ENCODE data around the gene MAPKAP1. TPM values are rescaled to one million over a fixed set of nuclear protein-coding genes. Genes with fewer than 3 reads are reported as not detected.

Gene MAPKAP1
- total and polyA plus RNA-seq, 2 experiments from 2014 or later, result 68.4 to 98.5 TPM

- Histone ChIP-seq H3K79me2 (replicated peaks; ENCODE audit: insufficient read depth) (no peaks in the 10 kb centered on the region), H3K4me3 (no peak overlapping the region), H3K27me3 (ENCODE audit: insufficient read depth) (no peaks in the 10 kb centered on the region), H2AFZ (no peak overlapping the region), H3K36me3 (ENCODE audit: insufficient read depth) (no peaks in the 10 kb centered on the region), H3K9me2 (ENCODE audit: insufficient read depth) (no peaks in the 10 kb centered on the region), H3F3A (replicated peaks; ENCODE audit: low read depth) (no peaks in the 10 kb centered on the region), H4K20me1 (replicated peaks; ENCODE audit: insufficient read depth) (no peaks in the 10 kb centered on the region; the same call in 1 of the 2 replicates), H3K27ac (ENCODE audit: low read depth) (peak overlapping the region; percentile 36; the same call in 1 of the 2 replicates), H3K4me1 (ENCODE audit: insufficient read depth) (peaks cover 10% of the 10 kb centered on the region; the same call in 1 of the 2 replicates), H3K4me2 (0 out of 2 replicates have a peak overlapping the region, but pooled peaks have one; percentile 35)
- ATAC-seq (peak; percentile 84), DNase-seq (ENCODE audit: low spot score) (peak; percentile 56)
- peaks cover 4% of the 10 kb centered on the region for H3K27me3 Mint-ChIP-seq (ENCODE audit: insufficient read depth, low read depth, poor library complexity)
- H3K4me1 Mint-ChIP-seq, result peaks cover 24% of the 10 kb centered on the region
- no peak for TF ChIP-seq CREB1 (CRISPR knock-in tag; IDR thresholded peaks at IDR 0.05; ENCODE audit: low read depth)
- TF ChIP-seq, protein P1, sequence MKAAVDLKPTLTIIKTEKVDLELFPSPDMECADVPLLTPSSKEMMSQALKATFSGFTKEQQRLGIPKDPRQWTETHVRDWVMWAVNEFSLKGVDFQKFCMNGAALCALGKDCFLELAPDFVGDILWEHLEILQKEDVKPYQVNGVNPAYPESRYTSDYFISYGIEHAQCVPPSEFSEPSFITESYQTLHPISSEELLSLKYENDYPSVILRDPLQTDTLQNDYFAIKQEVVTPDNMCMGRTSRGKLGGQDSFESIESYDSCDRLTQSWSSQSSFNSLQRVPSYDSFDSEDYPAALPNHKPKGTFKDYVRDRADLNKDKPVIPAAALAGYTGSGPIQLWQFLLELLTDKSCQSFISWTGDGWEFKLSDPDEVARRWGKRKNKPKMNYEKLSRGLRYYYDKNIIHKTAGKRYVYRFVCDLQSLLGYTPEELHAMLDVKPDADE (IDR thresholded peaks at IDR 0.05), result no peak
- no peak for TF ChIP-seq POLR2AphosphoS5 (IDR thresholded peaks at IDR 0.05; ENCODE audit: low read depth)
- TF ChIP-seq STAT1 (IDR thresholded peaks at IDR 0.05; ENCODE audit: unreplicated experiment), result no peak
- TF ChIP-seq ZNF331 (CRISPR knock-in tag; IDR thresholded peaks at IDR 0.05; ENCODE audit: low read depth), result no peak
- no peak for TF ChIP-seq REST (IDR thresholded peaks at IDR 0.05; ENCODE audit: unreplicated experiment)
- no peak for TF ChIP-seq JUNB (IDR thresholded peaks at IDR 0.05; ENCODE audit: unreplicated experiment)
- TF ChIP-seq EZH2phosphoT487 (IDR thresholded peaks at IDR 0.05; ENCODE audit: unreplicated experiment), result no peak
- no peak for TF ChIP-seq EZH2 (IDR thresholded peaks at IDR 0.05; ENCODE audit: low read depth, unreplicated experiment)
- TF ChIP-seq ZNF114 (CRISPR knock-in tag; IDR thresholded peaks at IDR 0.05), result no peak
- 0 out of 3 replicates have a peak, but pooled peaks cover 3% of the 10 kb centered on the region for H3K36me3 Mint-ChIP-seq (ENCODE audit: low read depth)
- no peak overlapping the region for H3K27ac Mint-ChIP-seq
- no peak overlapping the region for H3K4me3 Mint-ChIP-seq
- H3K9me3 Mint-ChIP-seq, result no peaks in the 10 kb centered on the region
Measured at GRCh38 chr9:125472926-125473701, 233.9 kb downstream of the MAPKAP1 start.

DNA sequence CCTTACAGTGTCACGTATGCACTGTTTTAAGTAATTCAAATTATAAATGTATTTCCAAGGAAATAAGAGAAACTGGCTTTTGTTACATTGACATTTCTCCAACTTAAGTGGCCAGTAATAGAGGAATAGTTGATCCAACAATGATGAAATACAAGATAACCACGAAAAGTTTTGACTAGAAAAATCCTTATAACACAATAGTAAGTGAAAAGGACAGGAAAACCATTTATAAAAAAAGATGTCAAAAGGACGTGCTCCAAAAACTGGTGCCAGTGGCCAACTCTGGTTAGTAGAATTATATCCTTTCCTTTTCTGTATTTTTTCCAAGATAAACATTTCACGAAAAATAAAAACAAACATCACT is 234.5 kb downstream of the MAPKAP1 start:
- H2AFZ ChIP-seq, result no peak overlapping the region
- H3K79me2 ChIP-seq (replicated peaks; ENCODE audit: insufficient read depth), result no peaks in the 10 kb centered on the region
- no peaks in the 10 kb centered on the region for H3K27me3 ChIP-seq (ENCODE audit: insufficient read depth)
- no peaks in the 10 kb centered on the region for H3K9me2 ChIP-seq (ENCODE audit: insufficient read depth)
- no peak overlapping the region for H3K4me3 Mint-ChIP-seq
- no peaks in the 10 kb centered on the region for H3F3A ChIP-seq (replicated peaks; ENCODE audit: low read depth)
- no peak overlapping the region for H3K4me2 ChIP-seq
- peaks cover 24% of the 10 kb centered on the region for H3K4me1 Mint-ChIP-seq
- H3K27me3 Mint-ChIP-seq (ENCODE audit: insufficient read depth, low read depth, poor library complexity), result peaks cover 4% of the 10 kb centered on the region
- H3K4me3 ChIP-seq, result no peak overlapping the region
- ATAC-seq, result no peak
- H3K36me3 ChIP-seq (ENCODE audit: insufficient read depth), result no peaks in the 10 kb centered on the region
- H3K4me1 ChIP-seq (ENCODE audit: insufficient read depth), result peaks cover 10% of the 10 kb centered on the region; the same call in 1 of the 2 replicates
- H3K27ac Mint-ChIP-seq, result no peak overlapping the region
- H3K27ac ChIP-seq (ENCODE audit: low read depth), result no peak overlapping the region
- H3K9me3 Mint-ChIP-seq, result no peaks in the 10 kb centered on the region
- H3K36me3 Mint-ChIP-seq (ENCODE audit: low read depth), result no peaks in the 10 kb centered on the region
- no peaks in the 10 kb centered on the region; the same call in 1 of the 2 replicates for H4K20me1 ChIP-seq (replicated peaks; ENCODE audit: insufficient read depth)
- DNase-seq (ENCODE audit: low spot score), result no peak
- TF ChIP-seq ZNF331 (CRISPR knock-in tag; IDR thresholded peaks at IDR 0.05; ENCODE audit: low read depth), result no peak
- TF ChIP-seq NANOG (IDR thresholded peaks at IDR 0.05; ENCODE audit: borderline replicate concordance), result no peak
- no peak for TF ChIP-seq POLR2AphosphoS5 (IDR thresholded peaks at IDR 0.05; ENCODE audit: low read depth)
- TF ChIP-seq, protein P2, sequence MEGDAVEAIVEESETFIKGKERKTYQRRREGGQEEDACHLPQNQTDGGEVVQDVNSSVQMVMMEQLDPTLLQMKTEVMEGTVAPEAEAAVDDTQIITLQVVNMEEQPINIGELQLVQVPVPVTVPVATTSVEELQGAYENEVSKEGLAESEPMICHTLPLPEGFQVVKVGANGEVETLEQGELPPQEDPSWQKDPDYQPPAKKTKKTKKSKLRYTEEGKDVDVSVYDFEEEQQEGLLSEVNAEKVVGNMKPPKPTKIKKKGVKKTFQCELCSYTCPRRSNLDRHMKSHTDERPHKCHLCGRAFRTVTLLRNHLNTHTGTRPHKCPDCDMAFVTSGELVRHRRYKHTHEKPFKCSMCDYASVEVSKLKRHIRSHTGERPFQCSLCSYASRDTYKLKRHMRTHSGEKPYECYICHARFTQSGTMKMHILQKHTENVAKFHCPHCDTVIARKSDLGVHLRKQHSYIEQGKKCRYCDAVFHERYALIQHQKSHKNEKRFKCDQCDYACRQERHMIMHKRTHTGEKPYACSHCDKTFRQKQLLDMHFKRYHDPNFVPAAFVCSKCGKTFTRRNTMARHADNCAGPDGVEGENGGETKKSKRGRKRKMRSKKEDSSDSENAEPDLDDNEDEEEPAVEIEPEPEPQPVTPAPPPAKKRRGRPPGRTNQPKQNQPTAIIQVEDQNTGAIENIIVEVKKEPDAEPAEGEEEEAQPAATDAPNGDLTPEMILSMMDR (conservative IDR thresholded peaks at IDR 0.05; ENCODE audit: low read depth in 2 of 2), result no peak
- TF ChIP-seq REST (IDR thresholded peaks at IDR 0.05; ENCODE audit: unreplicated experiment), result no peak
- no peak for TF ChIP-seq STAT1 (IDR thresholded peaks at IDR 0.05; ENCODE audit: unreplicated experiment)
- TF ChIP-seq EZH2 (IDR thresholded peaks at IDR 0.05; ENCODE audit: low read depth, unreplicated experiment), result no peak
- TF ChIP-seq CREB1 (CRISPR knock-in tag; IDR thresholded peaks at IDR 0.05; ENCODE audit: low read depth), result no peak

Measured in GM23338 (cell line).